Neural cell (in vitro differentiated cells): ENCODE data around the gene RPRD1B. TPM values are rescaled to one million over a fixed set of nuclear protein-coding genes. Genes with fewer than 3 reads are reported as not detected.

Source experiments
- H2AFZ ChIP-seq: fragments of 200-600, 300-800 bp; sonication (generic), shearing (Covaris generic); 2 replicates; pipeline ENCODE4 v1.6.0; 2014; ENCODE audit warnings: low read depth, mild to moderate bottlenecking, antibody characterized with exemption, low read length, moderate library complexity
- H3F3A ChIP-seq: fragments of 200-600 bp; shearing (Covaris generic); 2 replicates; pipeline ENCODE4 v1.6.1; 2016; ENCODE audit warnings: mild to moderate bottlenecking, moderate library complexity, mixed read lengths, antibody characterized with exemption, low read length; ENCODE audit not compliant: insufficient read depth, poor library complexity, severe bottlenecking
- H3K27ac ChIP-seq: fragments of 200-600, 300-800 bp; sonication (generic), shearing (Covaris generic); 2 replicates; pipeline ENCODE4 v1.5.1; 2014; ENCODE audit warnings: mild to moderate bottlenecking, low read length, moderate library complexity
- H3K27me3 ChIP-seq: fragments of 300-800, 200-600 bp; sonication (generic), shearing (Covaris generic); 2 replicates; pipeline ENCODE4 v1.6.0; 2014; ENCODE audit warnings: mild to moderate bottlenecking, low read depth, low read length, moderate library complexity; ENCODE audit not compliant: insufficient read depth
- H3K36me3 ChIP-seq: fragments of 300-800, 200-600 bp; sonication (generic), shearing (Covaris generic); 2 replicates; pipeline ENCODE4 v1.5.1; 2014; ENCODE audit warnings: mild to moderate bottlenecking, antibody characterized with exemption, low read length, moderate library complexity; ENCODE audit not compliant: insufficient read depth
- H3K4me2 ChIP-seq: fragments of 300-800, 200-600 bp; sonication (generic), shearing (Covaris generic); 2 replicates; pipeline ENCODE4 v1.6.0; 2014; ENCODE audit warnings: mild to moderate bottlenecking, low read length
- H3K4me3 ChIP-seq: fragments of 300-800, 200-600 bp; sonication (generic), shearing (Covaris generic); 2 replicates; pipeline ENCODE4 v1.5.1; 2014; ENCODE audit warnings: mild to moderate bottlenecking, low read length, moderate library complexity
- H3K79me2 ChIP-seq: fragments of 200-600 bp; shearing (Covaris generic); replicated peaks from 2 replicates; pipeline ENCODE4 v1.6.0; 2014; ENCODE audit warnings: mild to moderate bottlenecking, low read length, moderate library complexity; ENCODE audit not compliant: insufficient read depth
- H3K9ac ChIP-seq: fragments of 300-800, 200-600 bp; sonication (generic), shearing (Covaris generic); 2 replicates; pipeline ENCODE4 v1.6.1; 2016; ENCODE audit warnings: mild to moderate bottlenecking, low read length, mixed read lengths
- H3K9me2 ChIP-seq: fragments of 200-600 bp; shearing (Covaris generic); 2 replicates; pipeline ENCODE4 v1.6.1; 2016; ENCODE audit warnings: mild to moderate bottlenecking, low read length, mixed read lengths; ENCODE audit not compliant: insufficient read depth
- H3K9me3 ChIP-seq: fragments of 200-600, 300-800 bp; sonication (generic), shearing (Covaris generic); 2 replicates; pipeline ENCODE4 v1.6.1; 2016; ENCODE audit warnings: mild to moderate bottlenecking, mixed run types, low read length, moderate library complexity, mixed read lengths
- H4K20me1 ChIP-seq: fragments of 200-600 bp; shearing (Covaris generic); 2 replicates; pipeline ENCODE4 v1.6.1; 2016; ENCODE audit warnings: mild to moderate bottlenecking, mixed run types; ENCODE audit not compliant: insufficient read depth
- CTCF ChIP-seq: fragments of 450-650 bp; IDR thresholded peaks from 2 replicates; pipeline ENCODE4 v1.5.1; 2014; ENCODE audit warnings: antibody characterized with exemption, mild to moderate bottlenecking, moderate library complexity; ENCODE audit not compliant: poor library complexity, severe bottlenecking
- EP300 ChIP-seq: fragments of 450-650 bp; conservative IDR thresholded peaks from 2 replicates; pipeline ENCODE4 v1.6.1; 2014; ENCODE audit warnings: antibody characterized with exemption, mild to moderate bottlenecking, moderate library complexity; ENCODE audit not compliant: poor library complexity, severe bottlenecking
- EZH2 ChIP-seq: fragments of 200-600, 300-800 bp; shearing (Covaris generic), sonication (generic); IDR thresholded peaks from 2 replicates; pipeline ENCODE4 v1.6.1; 2014; ENCODE audit warnings: antibody characterized with exemption, low read length, borderline replicate concordance, mild to moderate bottlenecking; ENCODE audit not compliant: insufficient read depth, poor library complexity, severe bottlenecking
- MXI1 ChIP-seq: fragments of 450-650 bp; conservative IDR thresholded peaks from 2 replicates; pipeline ENCODE4 v1.6.1; 2014; ENCODE audit warnings: antibody characterized with exemption, mild to moderate bottlenecking; ENCODE audit not compliant: poor library complexity, severe bottlenecking
- POLR2AphosphoS5 ChIP-seq: IDR thresholded peaks from 2 replicates; pipeline ENCODE4 v1.6.1; 2012
- RAD21 ChIP-seq: fragments of 450-650 bp; conservative IDR thresholded peaks from 2 replicates; pipeline ENCODE4 v1.6.1; 2014; ENCODE audit warnings: antibody characterized with exemption, mild to moderate bottlenecking, moderate library complexity
- REST ChIP-seq: IDR thresholded peaks from 2 replicates; pipeline ENCODE4 v1.6.1; 2012; ENCODE audit warnings: borderline replicate concordance
- SMC3 ChIP-seq: fragments of 450-650 bp; conservative IDR thresholded peaks from 2 replicates; pipeline ENCODE4 v1.6.1; 2014; ENCODE audit warnings: antibody characterized with exemption, mild to moderate bottlenecking, moderate library complexity; ENCODE audit not compliant: poor library complexity
- TAF1 ChIP-seq: IDR thresholded peaks from 2 replicates; pipeline ENCODE4 v1.6.1; 2012; ENCODE audit warnings: low read depth
- polyA plus RNA-seq: library from polyadenylated mRNA; depleted of rRNA; stranded (reverse); fragments of >200 nt; gene quantifications from 2 replicates; pipeline ENCODE4 v1.2.3, GENCODE V29; 2014

RPRD1B gene
- polyA plus RNA-seq, 1 donor from 2014 or later: 23.4 TPM

- Histone ChIP-seq H3K9me2 (no peaks in the 10 kb centered on the region), H3K27me3 (no peaks in the 10 kb centered on the region), H3K4me3 (no peak overlapping the region), H4K20me1 (no peaks in the 10 kb centered on the region), H2AFZ (no peak overlapping the region), H3K9me3 (no peaks in the 10 kb centered on the region), H3F3A (no peaks in the 10 kb centered on the region), H3K4me2 (no peak overlapping the region), H3K27ac (no peak overlapping the region), H3K79me2 (peaks cover 31% of the 10 kb centered on the region), H3K36me3 (peaks cover 3% of the 10 kb centered on the region), H3K9ac (no peak overlapping the region)
- TF ChIP-seq EZH2 (no peak), MXI1 (no peak), CTCF (no peak), TAF1 (no peak), EP300 (no peak), SMC3 (no peak), REST (no peak), RAD21 (no peak), POLR2AphosphoS5 (no peak)
These were observed 10.2 kb downstream of the RPRD1B start for GRCh38 chr20:38043512-38044300.

DNA sequence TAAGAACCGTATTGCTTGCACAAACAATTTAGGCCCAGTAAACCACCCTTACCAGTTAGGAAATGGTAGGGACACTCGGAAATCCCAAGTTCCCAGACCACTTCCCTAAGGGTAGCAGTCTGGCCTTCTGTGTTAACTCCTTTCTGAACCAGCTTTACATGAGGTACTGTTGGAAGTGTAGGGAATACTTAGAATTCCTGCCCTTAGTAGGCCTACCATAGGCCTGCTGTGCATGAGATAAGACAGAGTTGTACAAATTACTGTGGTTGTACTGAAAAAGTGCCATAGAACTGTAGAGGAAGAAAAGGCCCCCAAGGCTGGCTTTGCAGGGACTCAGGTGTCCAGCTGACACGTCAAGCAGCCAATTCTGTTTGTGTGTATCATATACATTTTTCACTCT, 11.1 kb downstream of the RPRD1B start:
- no peak for TF ChIP-seq EP300
- no peak for TF ChIP-seq MXI1
- TF ChIP-seq REST: no peak
- no peak for TF ChIP-seq POLR2AphosphoS5
- no peak for TF ChIP-seq CTCF
- no peak for TF ChIP-seq EZH2
- no peak for TF ChIP-seq SMC3
- TF ChIP-seq TAF1: no peak
- TF ChIP-seq RAD21: no peak
- no peak overlapping the region for H2AFZ ChIP-seq
- no peaks in the 10 kb centered on the region for H3K9me2 ChIP-seq
- peaks cover 6% of the 10 kb centered on the region for H3K36me3 ChIP-seq
- no peak overlapping the region for H3K27ac ChIP-seq
- H3K9me3 ChIP-seq: no peaks in the 10 kb centered on the region
- H3K27me3 ChIP-seq: no peaks in the 10 kb centered on the region
- H3K4me2 ChIP-seq: no peak overlapping the region
- H3K9ac ChIP-seq: no peak overlapping the region
- no peaks in the 10 kb centered on the region for H4K20me1 ChIP-seq
- H3K79me2 ChIP-seq: peaks cover 30% of the 10 kb centered on the region
- no peaks in the 10 kb centered on the region for H3F3A ChIP-seq
- H3K4me3 ChIP-seq: no peak overlapping the region
